Fibroblast of villous mesenchyme (primary cell): ENCODE measurements around the gene VPS8. TPM values are rescaled to one million over a fixed set of nuclear protein-coding genes. Genes with fewer than 3 reads are reported as not detected.

Experiments
- DNase-seq: peaks from one replicate; pipeline ENCODE4 v3.0.0-alpha.2; 2010; ENCODE audit warnings: low read depth
- H3K4me3 ChIP-seq: 2 replicates; pipeline ENCODE4 v1.5.1; 2011; ENCODE audit warnings: low read depth, mild to moderate bottlenecking, low read length
- CTCF ChIP-seq: IDR thresholded peaks from 2 replicates; pipeline ENCODE4 v1.5.1; 2012; ENCODE audit warnings: low read depth, mild to moderate bottlenecking, low read length; ENCODE audit not compliant: insufficient read depth
- total RNA-seq: library from RNA; depleted of rRNA; stranded (reverse); fragments of >200 nt; gene quantifications from 2 replicates; pipeline ENCODE4 v1.2.3, GENCODE V29; 2012

The VPS8 gene
- total RNA-seq, 1 donor, result 92.8 TPM

GRCh38 chr3:184777566-184778356 lies 34.2 kb upstream of the VPS8 start:
- TF ChIP-seq CTCF, result peak; percentile 80
- H3K4me3 ChIP-seq, result no peak overlapping the region
- peak; percentile 96 for DNase-seq

- no peak for TF ChIP-seq CTCF
- no peak overlapping the region for H3K4me3 ChIP-seq
- DNase-seq, result no peak
These were observed 33.3 kb upstream of the VPS8 start for GRCh38 chr3:184778426-184779332.

DNA sequence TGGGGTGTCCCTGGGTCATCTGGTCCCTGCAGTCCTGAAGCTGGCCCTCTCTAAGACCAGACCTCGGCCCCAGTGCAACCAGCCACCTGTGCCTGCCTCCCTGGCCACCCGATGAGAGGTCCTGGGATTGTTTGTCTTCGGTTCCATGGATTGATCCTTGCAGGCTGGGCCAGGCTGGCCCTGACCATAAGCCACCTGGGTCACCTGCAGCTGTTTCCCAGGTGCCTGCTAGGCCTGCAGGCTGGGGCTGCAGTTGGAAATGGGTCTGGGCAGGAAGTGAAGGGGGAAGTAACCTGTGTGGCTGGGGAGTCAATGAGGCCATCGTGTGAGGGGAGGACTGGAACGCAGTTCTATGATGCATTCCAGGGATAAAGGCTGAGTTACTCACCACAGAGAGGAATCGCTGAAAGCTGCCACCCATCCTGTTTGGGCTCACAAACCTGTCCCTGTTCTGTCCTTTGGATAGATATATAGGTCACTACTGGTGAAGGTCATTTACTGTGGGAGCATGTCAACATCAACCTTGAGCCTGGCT lies 30.9 kb upstream of the VPS8 start:
- no peak for TF ChIP-seq CTCF
- H3K4me3 ChIP-seq, result no peak overlapping the region
- DNase-seq, result no peak

DNA sequence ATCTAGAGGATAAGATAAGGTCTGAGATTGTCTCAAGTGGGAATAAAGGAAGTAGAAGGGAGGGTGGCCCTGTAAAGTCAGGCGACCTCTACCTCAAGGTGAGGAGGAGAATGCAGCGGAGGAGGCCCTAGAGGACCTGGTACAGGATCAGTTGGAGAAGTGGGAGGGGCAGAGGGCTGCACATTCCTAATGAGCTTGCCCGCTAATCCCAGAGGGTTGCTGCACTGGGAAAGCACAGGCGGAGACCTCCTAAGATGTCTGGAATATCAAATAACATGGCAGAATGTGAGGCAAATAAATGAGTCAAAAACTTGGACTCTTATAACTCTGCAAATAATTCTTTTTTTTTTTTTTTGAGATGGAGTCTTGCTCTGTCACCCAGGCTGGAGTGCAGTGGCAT lies 30.2 kb upstream of the VPS8 start:
- no peak overlapping the region for H3K4me3 ChIP-seq
- TF ChIP-seq CTCF, result no peak
- no peak for DNase-seq

GRCh38 chr3:184783319-184783718 lies 28.6 kb upstream of the VPS8 start:
- no peak for TF ChIP-seq CTCF
- no peak for DNase-seq

DNA sequence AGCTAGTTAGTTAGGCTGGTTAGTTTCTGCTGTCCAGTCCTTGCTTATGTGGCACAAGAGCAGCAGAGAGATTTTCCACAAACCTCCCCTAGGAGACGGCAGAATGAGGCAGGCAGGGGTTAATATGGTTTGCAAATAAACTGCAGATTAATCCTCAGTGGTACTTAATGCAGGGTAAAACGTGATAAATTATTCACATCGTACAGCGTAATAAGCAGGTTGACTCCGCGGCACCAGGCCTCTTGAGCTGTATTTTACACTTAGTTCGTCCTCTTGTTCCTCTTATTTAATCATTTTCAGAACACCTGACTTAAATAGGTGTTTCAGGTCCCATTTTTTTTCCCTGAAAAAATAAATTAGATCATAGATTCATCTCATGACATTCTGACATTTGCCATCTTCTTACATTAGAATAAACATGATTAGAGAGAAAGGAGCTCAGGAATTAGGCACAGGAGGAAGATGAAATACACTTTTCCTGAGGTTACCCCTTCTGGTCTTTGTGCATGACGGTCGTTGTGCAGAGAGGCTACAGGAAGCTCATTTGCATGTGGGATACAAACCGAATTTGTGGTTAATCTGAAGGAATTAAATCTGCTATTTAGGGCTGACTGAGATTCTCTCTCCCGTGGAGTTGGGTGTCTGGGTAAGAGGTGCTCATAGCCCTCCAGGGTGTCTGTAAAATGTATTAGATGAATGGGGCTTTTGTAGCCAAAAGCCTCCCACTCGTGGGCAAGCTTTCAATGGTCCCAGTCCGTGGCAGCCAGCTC lies 27.1 kb upstream of the VPS8 start:
- DNase-seq, result no peak
- TF ChIP-seq CTCF, result no peak
- H3K4me3 ChIP-seq, result no peak overlapping the region

More at GRCh38 chr3:184783319-184783718, 28.6 kb upstream of the VPS8 start:
- H3K4me3 ChIP-seq, result no peak overlapping the region
